H9 (cell line): Measurements from ENCODE around the gene BACE2. TPM values are rescaled to one million over a fixed set of nuclear protein-coding genes. Genes with fewer than 3 reads are reported as not detected.

ENCODE experiments used
- DNase-seq: peaks from one replicate; pipeline ENCODE4 v3.0.0-alpha.2; 2017
- H2AFZ ChIP-seq: one replicate; pipeline ENCODE4 v1.6.1; 2013; ENCODE audit warnings: mild to moderate bottlenecking, low read length, control low read depth, moderate library complexity
- H2AK5ac ChIP-seq: 2 replicates; pipeline ENCODE4 v1.6.1; 2013; ENCODE audit warnings: low read length, control low read depth, mixed read lengths; ENCODE audit not compliant: insufficient read length
- H2BK120ac ChIP-seq: one replicate; pipeline ENCODE4 v1.6.1; 2013; ENCODE audit warnings: low read depth, mild to moderate bottlenecking, low read length, control low read depth, inconsistent platforms; ENCODE audit not compliant: poor library complexity, severe bottlenecking
- H2BK12ac ChIP-seq: 2 replicates; pipeline ENCODE4 v1.6.1; 2013; ENCODE audit warnings: low read length, control low read depth, mixed read lengths, low read depth; ENCODE audit not compliant: insufficient read length
- H2BK15ac ChIP-seq: 2 replicates; pipeline ENCODE4 v1.6.1; 2013; ENCODE audit warnings: low read depth, low read length, control low read depth
- H2BK20ac ChIP-seq: one replicate; pipeline ENCODE4 v1.6.1; 2013; ENCODE audit warnings: low read depth, mild to moderate bottlenecking, low read length, control low read depth, inconsistent platforms; ENCODE audit not compliant: poor library complexity, severe bottlenecking
- H2BK5ac ChIP-seq: 2 replicates; pipeline ENCODE4 v1.6.1; 2013; ENCODE audit warnings: low read length, control low read depth, mixed read lengths; ENCODE audit not compliant: insufficient read length
- H3K14ac ChIP-seq: 2 replicates; pipeline ENCODE4 v1.6.1; 2013; ENCODE audit warnings: low read length, control low read depth; ENCODE audit not compliant: insufficient read depth
- H3K18ac ChIP-seq: 2 replicates; pipeline ENCODE4 v1.6.1; 2013; ENCODE audit warnings: low read depth, mild to moderate bottlenecking, mixed read lengths, low read length, control low read depth; ENCODE audit not compliant: insufficient read length
- H3K23ac ChIP-seq: 2 replicates; pipeline ENCODE4 v1.6.1; 2013; ENCODE audit warnings: low read length, control low read depth, mixed read lengths, low read depth; ENCODE audit not compliant: insufficient read length
- H3K23me2 ChIP-seq: 2 replicates; pipeline ENCODE4 v1.6.1; 2013; ENCODE audit warnings: low read depth, mild to moderate bottlenecking, mixed read lengths, low read length, control low read depth; ENCODE audit not compliant: insufficient read length, poor library complexity, severe bottlenecking
- H3K27ac ChIP-seq: 2 replicates; pipeline ENCODE4 v1.5.1; 2013; ENCODE audit warnings: low read length, control low read depth, mixed read lengths, low read depth; ENCODE audit not compliant: insufficient read length
- H3K27me3 ChIP-seq: 2 replicates; pipeline ENCODE4 v1.6.1; 2013; ENCODE audit warnings: low read length, control low read depth, inconsistent platforms; ENCODE audit not compliant: insufficient read depth
- H3K4ac ChIP-seq: 2 replicates; pipeline ENCODE4 v1.6.1; 2013; ENCODE audit warnings: low read depth, mild to moderate bottlenecking, control low read depth, inconsistent platforms, low read length, moderate library complexity
- H3K4me1 ChIP-seq: 2 replicates; pipeline ENCODE4 v1.6.1; 2013; ENCODE audit warnings: low read length, control low read depth, inconsistent platforms; ENCODE audit not compliant: insufficient read depth
- H3K4me2 ChIP-seq: 2 replicates; pipeline ENCODE4 v1.6.1; 2013; ENCODE audit warnings: low read length, control low read depth, mixed read lengths; ENCODE audit not compliant: insufficient read length, insufficient read depth
- H3K56ac ChIP-seq: 2 replicates; pipeline ENCODE4 v1.6.1; 2013; ENCODE audit warnings: low read depth, mild to moderate bottlenecking, mixed read lengths, low read length, control low read depth; ENCODE audit not compliant: insufficient read length
- H3K79me1 ChIP-seq: 2 replicates; pipeline ENCODE4 v1.6.1; 2013; ENCODE audit warnings: low read depth, mild to moderate bottlenecking, moderate library complexity, low read length, control low read depth, inconsistent platforms; ENCODE audit not compliant: insufficient read depth, poor library complexity, severe bottlenecking
- H3K79me2 ChIP-seq: 2 replicates; pipeline ENCODE4 v1.6.1; 2013; ENCODE audit warnings: low read length, control low read depth, inconsistent platforms; ENCODE audit not compliant: insufficient read depth
- H3K9ac ChIP-seq: 2 replicates; pipeline ENCODE4 v1.6.1; 2013; ENCODE audit warnings: low read length, control low read depth, mixed read lengths; ENCODE audit not compliant: insufficient read length; ENCODE audit errors: extremely low read depth
- H3K9me3 ChIP-seq: one replicate; pipeline ENCODE4 v1.6.1; 2013; ENCODE audit warnings: low read depth, low read length, inconsistent platforms; ENCODE audit not compliant: control insufficient read depth
- H3T11ph ChIP-seq: one replicate; pipeline ENCODE4 v1.6.1; 2013; ENCODE audit warnings: mild to moderate bottlenecking, low read length, control low read depth, inconsistent platforms
- H4K20me1 ChIP-seq: one replicate; pipeline ENCODE4 v1.6.1; 2013; ENCODE audit not compliant: control insufficient read depth, insufficient read length, insufficient read depth
- H4K5ac ChIP-seq: 2 replicates; pipeline ENCODE4 v1.6.1; 2013; ENCODE audit warnings: low read depth, mild to moderate bottlenecking, mixed read lengths, low read length, control low read depth; ENCODE audit not compliant: insufficient read length
- H4K8ac ChIP-seq: replicated peaks from 2 replicates; pipeline ENCODE4 v1.6.1; 2013; ENCODE audit warnings: low read length, control low read depth, mixed read lengths, low read depth; ENCODE audit not compliant: insufficient read length
- H4K91ac ChIP-seq: 2 replicates; pipeline ENCODE4 v1.6.1; 2013; ENCODE audit warnings: low read depth, mild to moderate bottlenecking, moderate library complexity, mixed read lengths, low read length, control low read depth; ENCODE audit not compliant: insufficient read length
- H3K27ac Mint-ChIP-seq, 3 experiments: 2 replicates in 2 of 3; 3 replicates in 1 of 3; pipeline ENCODE4 v1.8.0; 2020 to 2021; ENCODE audit warnings: mixed read lengths in 3 of 3, mild to moderate bottlenecking in 1 of 3, moderate library complexity in 1 of 3
- H3K27me3 Mint-ChIP-seq: 2 replicates; pipeline ENCODE4 v1.8.0; 2021; ENCODE audit warnings: low read depth, mild to moderate bottlenecking, moderate library complexity, mixed read lengths
- H3K36me3 Mint-ChIP-seq, 3 experiments: 2 replicates in 2 of 3; 3 replicates in 1 of 3; pipeline ENCODE4 v1.8.0; 2020 to 2021; ENCODE audit warnings: low read depth in 3 of 3, mixed read lengths in 3 of 3; ENCODE audit not compliant: insufficient read depth in 1 of 3
- H3K4me1 Mint-ChIP-seq, 2 experiments: 2 replicates each; pipeline ENCODE4 v1.8.0; 2020; ENCODE audit warnings: mixed read lengths in 2 of 2
- H3K4me3 Mint-ChIP-seq, 2 experiments: 2 replicates in 1 of 2; 3 replicates in 1 of 2; pipeline ENCODE4 v1.8.0; 2020 to 2021; ENCODE audit warnings: mild to moderate bottlenecking in 2 of 2, mixed read lengths in 2 of 2, moderate library complexity in 1 of 2
- H3K9me3 Mint-ChIP-seq, 2 experiments: 2 replicates in 1 of 2; 3 replicates in 1 of 2; pipeline ENCODE4 v1.8.0; 2020; ENCODE audit warnings: mild to moderate bottlenecking in 2 of 2, mixed read lengths in 2 of 2, moderate library complexity in 1 of 2
- WGBS: extraction: QIAGEN DNeasy Blood & Tissue Kit; methylation state at CpG from one replicate; pipeline ENCODE4 v1.1.7; 2013; ENCODE audit warnings: missing lambda C conversion rate, low lambda C conversion rate, mixed read lengths; ENCODE audit not compliant: insufficient read length; ENCODE audit errors: extremely low coverage; 5-methylcytosine and 5-hydroxymethylcytosine counted together
- total RNA-seq: library from RNA; stranded (reverse); gene quantifications from 2 replicates; pipeline ENCODE4 v1.2.1, GENCODE V29; 2021
- TF ChIP-seq, protein P1 (sequence below): fragments of 200-600 bp; sonication (generic); conservative IDR thresholded peaks from 3 replicates; pipeline ENCODE4 v1.8.0; 2021; ENCODE audit warnings: antibody characterized with exemption, mild to moderate bottlenecking

Gene BACE2
- total RNA-seq, 1 experiment from 2014 or later: 8.0 TPM

DNA sequence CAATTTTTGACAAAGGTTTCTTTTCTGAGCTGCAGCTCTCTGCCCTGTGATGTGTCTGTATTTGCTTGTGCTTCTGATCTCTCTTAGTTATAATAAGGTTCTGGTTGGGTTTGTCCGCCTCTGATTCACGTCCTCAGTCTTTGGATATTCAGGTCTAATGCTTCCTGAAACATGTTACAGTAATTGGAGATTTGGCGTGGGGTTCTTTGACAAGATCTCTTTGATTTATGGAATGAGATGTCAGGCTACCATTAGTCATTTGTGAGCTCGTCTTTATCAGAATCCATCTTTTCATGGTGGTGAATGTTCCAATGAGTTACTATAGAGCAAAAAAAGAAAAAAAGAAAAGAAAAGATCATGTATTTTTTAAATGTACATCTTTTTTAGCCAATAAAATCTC is 62.5 kb downstream of the BACE2 start:
- Mint-ChIP-seq H3K9me3 (no peaks in the 10 kb centered on the region; a peak in 1 of 5 replicates), H3K36me3 (peaks cover 4 to 8% (median 5%) of the 10 kb centered on the region in 3 experiments), H3K4me3 (no peak overlapping the region), H3K27me3 (no peaks in the 10 kb centered on the region; the same call in 1 of the 2 replicates), H3K27ac (no peak overlapping the region), H3K4me1 (peaks cover 14 to 17% of the 10 kb centered on the region in 2 experiments)
- H3K79me2 ChIP-seq: no peaks in the 10 kb centered on the region
- H3K23ac ChIP-seq: no peak overlapping the region
- no peak overlapping the region for H3K4ac ChIP-seq
- no peak for DNase-seq
- WGBS: no CpG with 5 or more reads among the region's 4 CpGs
- no peak overlapping the region for H2BK5ac ChIP-seq
- no peak overlapping the region for H4K5ac ChIP-seq
- H3K56ac ChIP-seq: no peak overlapping the region
- peaks cover 1% of the 10 kb centered on the region; the same call in 1 of the 2 replicates for H3K4me1 ChIP-seq
- no peak overlapping the region for H2BK120ac ChIP-seq
- H2AK5ac ChIP-seq: no peak overlapping the region
- no peak overlapping the region for H2BK20ac ChIP-seq
- H3K4me2 ChIP-seq: no peak overlapping the region
- no peaks in the 10 kb centered on the region for H3K27me3 ChIP-seq
- no peak overlapping the region for H2BK15ac ChIP-seq
- no peak overlapping the region for H3K9ac ChIP-seq
- H4K20me1 ChIP-seq: no peaks in the 10 kb centered on the region
- H3K23me2 ChIP-seq: no peaks in the 10 kb centered on the region
- no peak overlapping the region for H4K91ac ChIP-seq
- no peak overlapping the region for H3K14ac ChIP-seq
- no peak overlapping the region for H4K8ac ChIP-seq
- H2BK12ac ChIP-seq: no peak overlapping the region
- no peak overlapping the region for H3K18ac ChIP-seq
- no peaks in the 10 kb centered on the region for H3K79me1 ChIP-seq
- H3K27ac ChIP-seq: no peak overlapping the region
- H3T11ph ChIP-seq: no peak overlapping the region
- H3K9me3 ChIP-seq: no peaks in the 10 kb centered on the region
- TF ChIP-seq, protein P1, sequence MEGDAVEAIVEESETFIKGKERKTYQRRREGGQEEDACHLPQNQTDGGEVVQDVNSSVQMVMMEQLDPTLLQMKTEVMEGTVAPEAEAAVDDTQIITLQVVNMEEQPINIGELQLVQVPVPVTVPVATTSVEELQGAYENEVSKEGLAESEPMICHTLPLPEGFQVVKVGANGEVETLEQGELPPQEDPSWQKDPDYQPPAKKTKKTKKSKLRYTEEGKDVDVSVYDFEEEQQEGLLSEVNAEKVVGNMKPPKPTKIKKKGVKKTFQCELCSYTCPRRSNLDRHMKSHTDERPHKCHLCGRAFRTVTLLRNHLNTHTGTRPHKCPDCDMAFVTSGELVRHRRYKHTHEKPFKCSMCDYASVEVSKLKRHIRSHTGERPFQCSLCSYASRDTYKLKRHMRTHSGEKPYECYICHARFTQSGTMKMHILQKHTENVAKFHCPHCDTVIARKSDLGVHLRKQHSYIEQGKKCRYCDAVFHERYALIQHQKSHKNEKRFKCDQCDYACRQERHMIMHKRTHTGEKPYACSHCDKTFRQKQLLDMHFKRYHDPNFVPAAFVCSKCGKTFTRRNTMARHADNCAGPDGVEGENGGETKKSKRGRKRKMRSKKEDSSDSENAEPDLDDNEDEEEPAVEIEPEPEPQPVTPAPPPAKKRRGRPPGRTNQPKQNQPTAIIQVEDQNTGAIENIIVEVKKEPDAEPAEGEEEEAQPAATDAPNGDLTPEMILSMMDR: no peak
- H2AFZ ChIP-seq: no peak overlapping the region
